Panc1 (cell line): Measurements from ENCODE around the gene MRPL55. TPM values are rescaled to one million over a fixed set of nuclear protein-coding genes. Genes with fewer than 3 reads are reported as not detected.

ENCODE experiments used
- ATAC-seq: fragments of 200-7000 bp; cut with Tn5 transposase; 2 replicates; pipeline ENCODE4 v1.9.1; 2020; ENCODE audit warnings: mild to moderate bottlenecking, moderate library complexity
- BruUV-seq: library from RNA; stranded (reverse); fragments of 400-500 nt; replicated peaks from 2 replicates; lab custom pipeline; 2021; lab: Mats Ljungman, UMichigan
- CTCF ChIA-PET: fragments of 300-600 bp; sonication (Branson Sonifier 250); formaldehyde crosslinking; loops from one replicate; lab custom pipeline; 2022; ENCODE audit warnings: antibody characterized with exemption; lab: Charles Lee
- POLR2A ChIA-PET: fragments of 300-600 bp; sonication (Branson Sonifier 250); formaldehyde crosslinking; loops from one replicate; lab custom pipeline; 2022; ENCODE audit warnings: antibody characterized with exemption; lab: Charles Lee
- DNase-seq: peaks from one replicate; pipeline ENCODE4 v3.0.0-alpha.2; 2010; ENCODE audit warnings: low read depth, low spot score
- H3K27ac ChIP-seq: 2 replicates; pipeline ENCODE4 v1.5.1; 2011; ENCODE audit warnings: mild to moderate bottlenecking, low read length, inconsistent platforms
- H3K27me3 ChIP-seq: fragments of 200-500 bp; sonication (Bioruptor generic); 2 replicates; pipeline ENCODE4 v1.6.0; 2014; ENCODE audit warnings: low read length, inconsistent platforms; ENCODE audit not compliant: control insufficient read depth, insufficient read depth
- H3K36me3 ChIP-seq: fragments of 200-500 bp; sonication (Bioruptor generic); 2 replicates; pipeline ENCODE4 v1.5.1; 2014; ENCODE audit warnings: inconsistent platforms, mild to moderate bottlenecking, low read length, moderate library complexity; ENCODE audit not compliant: control insufficient read depth, insufficient read depth
- H3K4me1 ChIP-seq: 2 replicates; pipeline ENCODE4 v1.5.1; 2011; ENCODE audit warnings: inconsistent platforms, mild to moderate bottlenecking, low read length, moderate library complexity; ENCODE audit not compliant: control insufficient read depth, insufficient read depth
- H3K4me3 ChIP-seq, 2 experiments: 2 replicates each; pipeline ENCODE4 v1.5.1; 2011 to 2012; ENCODE audit warnings: low read depth in 2 of 2, low read length in 2 of 2, mild to moderate bottlenecking in 2 of 2, inconsistent platforms in 1 of 2, moderate library complexity in 1 of 2
- H3K9me3 ChIP-seq: fragments of 200-500 bp; sonication (Bioruptor generic); 2 replicates; pipeline ENCODE4 v1.5.1; 2014; ENCODE audit warnings: low read depth, mild to moderate bottlenecking, inconsistent platforms, low read length, moderate library complexity; ENCODE audit not compliant: control insufficient read depth, insufficient read depth
- CTCF ChIP-seq: fragments of 450-650 bp; IDR thresholded peaks from 2 replicates; pipeline ENCODE4 v1.5.1; 2017; ENCODE audit warnings: mild to moderate bottlenecking
- POLR2AphosphoS5 ChIP-seq: IDR thresholded peaks from 2 replicates; pipeline ENCODE4 v1.6.1; 2012; ENCODE audit warnings: mild to moderate bottlenecking, low read depth, low read length, moderate library complexity
- REST ChIP-seq, 2 experiments: IDR thresholded peaks; 2 replicates each; pipeline ENCODE4 v1.6.1; 2011 to 2012; ENCODE audit warnings: low read depth in 2 of 2, control low read depth in 1 of 2, low read length in 1 of 2, mild to moderate bottlenecking in 1 of 2, moderate library complexity in 1 of 2; ENCODE audit not compliant: insufficient read depth in 1 of 2
- SIN3A ChIP-seq: IDR thresholded peaks from 2 replicates; pipeline ENCODE4 v1.6.1; 2012; ENCODE audit warnings: low read depth, mild to moderate bottlenecking, low read length, moderate library complexity, borderline replicate concordance; ENCODE audit not compliant: insufficient read depth
- TCF7L2 ChIP-seq: IDR thresholded peaks from 2 replicates; pipeline ENCODE4 v1.6.1; 2011; ENCODE audit warnings: mild to moderate bottlenecking, low read depth, low read length, inconsistent platforms
- in situ Hi-C: cut with HindIII; loops from 2 replicates; pipeline ENCODE4 v1.10.0; 2016; ENCODE audit warnings: low sequenced_read_pairs, low pct_unique_long_range_greater_than_20kb
- intact Hi-C: fragments of 100-400 bp; cut with micrococcal nuclease; formaldehyde crosslinking; loops from one replicate; pipeline ENCODE4 v1.10.0; 2022; ENCODE audit not compliant: unreplicated experiment
- total RNA-seq: library from RNA; stranded (reverse); gene quantifications from one replicate; pipeline ENCODE4 v1.2.1, GENCODE V29; 2021; ENCODE audit not compliant: unreplicated experiment

Gene MRPL55
- total RNA-seq, 1 experiment from 2014 or later, result 53.0 TPM

DNA sequence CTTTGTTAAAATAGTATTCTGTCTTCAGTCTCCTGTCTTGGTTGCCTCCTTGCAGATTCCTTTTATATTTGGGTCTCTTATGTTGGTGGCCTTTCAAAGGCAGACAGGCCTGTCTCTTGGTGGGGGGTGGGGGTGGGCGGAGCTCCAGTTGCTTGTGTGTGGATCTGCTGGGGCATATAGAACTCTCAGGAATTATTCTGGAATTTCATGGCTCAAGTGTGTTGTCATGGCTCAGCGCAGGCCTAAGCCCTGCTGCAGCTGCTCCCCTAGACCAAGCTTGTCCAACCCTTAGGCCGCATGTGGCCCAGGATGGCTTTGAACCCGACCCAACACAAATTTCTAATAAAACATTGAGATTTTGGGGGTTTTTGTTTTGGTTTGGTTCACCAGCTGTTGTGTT is 13.9 kb downstream of the MRPL55 start:
- no TSS peak for BruUV-seq
- H3K4me1 ChIP-seq, result peaks cover 12% of the 10 kb centered on the region
- peaks cover 3% of the 10 kb centered on the region; the same call in 1 of the 2 replicates for H3K9me3 ChIP-seq
- intact Hi-C loops, result no loop called here
- peaks cover 6% of the 10 kb centered on the region for H3K36me3 ChIP-seq
- no peak for ATAC-seq
- no peak for DNase-seq
- in situ Hi-C loops, result no loop called here
- no peak overlapping the region for H3K4me3 ChIP-seq
- CTCF ChIA-PET, result no interaction called here
- no peaks in the 10 kb centered on the region for H3K27me3 ChIP-seq
- H3K27ac ChIP-seq, result no peak overlapping the region
- no peak for TF ChIP-seq TCF7L2
- no peak for TF ChIP-seq REST (IDR thresholded peaks at IDR 0.05; ENCODE audit: insufficient read depth in 1 of 2, low read depth in 2 of 2, low read length in 1 of 2)
- TF ChIP-seq CTCF, result no peak
- POLR2A ChIA-PET, result no interaction called here

GRCh38 chr1:228094432-228095016 is 14.6 kb downstream of the MRPL55 start:
- peaks cover 14% of the 10 kb centered on the region for H3K4me1 ChIP-seq
- no peak overlapping the region for H3K4me3 ChIP-seq
- H3K27me3 ChIP-seq, result no peaks in the 10 kb centered on the region
- no peak overlapping the region for H3K27ac ChIP-seq
- CTCF ChIA-PET, result no interaction called here
- no TSS peak for BruUV-seq
- H3K9me3 ChIP-seq, result peaks cover 3% of the 10 kb centered on the region; the same call in 1 of the 2 replicates
- in situ Hi-C loops, result no loop called here
- H3K36me3 ChIP-seq, result peaks cover 6% of the 10 kb centered on the region
- intact Hi-C loops, result no loop called here
- TF ChIP-seq CTCF, result no peak
- no peak for TF ChIP-seq SIN3A
- TF ChIP-seq REST (IDR thresholded peaks at IDR 0.05; ENCODE audit: insufficient read depth in 1 of 2, low read depth in 2 of 2, low read length in 1 of 2), result no peak
- TF ChIP-seq TCF7L2, result no peak
- no peak for TF ChIP-seq POLR2AphosphoS5
- ATAC-seq (no peak), DNase-seq (no peak)
- POLR2A ChIA-PET, result no interaction called here
